Measurements from ENCODE around the gene DOK1.

DOK1 gene

DNA sequence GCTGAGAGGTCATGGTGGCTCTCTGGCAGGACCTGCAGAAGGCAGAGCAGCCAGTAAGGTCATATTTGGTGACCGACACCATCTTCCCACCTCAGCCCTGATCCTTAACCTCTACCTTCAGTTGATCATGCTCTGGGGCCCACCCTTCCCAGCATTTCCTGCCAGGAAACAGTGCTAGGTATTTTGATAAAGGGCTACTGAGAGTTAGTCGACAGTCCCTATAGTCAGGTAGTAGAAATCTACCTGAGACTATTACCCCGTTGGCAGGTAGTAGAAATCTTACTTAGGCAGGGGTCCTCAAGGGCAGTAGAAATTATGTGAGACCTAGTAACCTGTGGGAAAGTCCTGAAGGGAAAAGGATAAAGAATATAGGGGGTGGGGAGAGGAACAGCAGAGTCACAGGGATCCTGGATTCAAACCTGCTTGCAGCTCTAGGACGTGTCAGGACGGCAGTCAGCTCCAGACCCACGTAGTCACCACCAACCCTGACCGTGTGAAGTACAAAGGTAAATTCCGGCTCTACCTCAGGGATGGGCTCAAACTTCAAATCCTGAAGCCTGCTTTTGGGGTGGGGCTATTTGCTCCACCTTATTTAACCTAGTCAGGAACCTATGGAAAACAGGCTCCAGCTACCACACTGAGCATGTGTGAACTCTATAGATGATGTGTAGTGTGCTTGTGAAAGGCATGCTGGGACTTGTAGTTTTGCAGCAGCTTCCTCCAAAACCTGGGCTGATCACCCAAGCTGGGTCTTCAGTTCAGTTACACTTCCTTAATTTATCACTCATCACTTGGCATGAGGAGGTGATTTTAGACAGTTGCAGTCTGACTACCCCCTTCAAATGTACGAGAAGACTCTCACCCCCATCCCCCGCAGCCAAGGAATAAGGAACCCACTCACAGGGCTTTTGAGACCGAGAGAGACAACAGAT is 28.5 kb upstream of the DOK1 start, which contains the start of gene DQX1:
Gene DQX1 (minus strand): TSS at position 515 of the 932 bp plus-strand sequence. CDS start 502 bp downstream, at position 13.
- H3K9me2 ChIP-seq (ENCODE audit: low read depth, low read length), result no peaks in the 10 kb centered on the region
- no peaks in the 10 kb centered on the region for H3K27me3 ChIP-seq (ENCODE audit: insufficient read depth, low read length)
- no peaks in the 10 kb centered on the region for H3F3A ChIP-seq (ENCODE audit: insufficient read depth, low read length)
- no peak within 1 kb of the TSS for H3K9ac ChIP-seq (ENCODE audit: low read length)
- H4K20me1 ChIP-seq (ENCODE audit: insufficient read depth, low read length), result no peaks in the 10 kb centered on the region
- peaks cover 37% of the 10 kb centered on the region for H3K36me3 ChIP-seq (ENCODE audit: insufficient read depth, low read length)
- no peaks in the 10 kb centered on the region for H3K9me3 ChIP-seq (ENCODE audit: low read length)
- H3K27ac ChIP-seq (ENCODE audit: low read depth, low read length, poor library complexity, severe bottlenecking), result no peak within 1 kb of the TSS
- peaks cover 19% of the 10 kb centered on the region for H3K4me1 ChIP-seq (ENCODE audit: insufficient read depth, low read length, severe bottlenecking)
- TF ChIP-seq EZH2 (IDR thresholded peaks at IDR 0.05; ENCODE audit: borderline replicate concordance, low read length), result no peak
- TF ChIP-seq, protein P1, sequence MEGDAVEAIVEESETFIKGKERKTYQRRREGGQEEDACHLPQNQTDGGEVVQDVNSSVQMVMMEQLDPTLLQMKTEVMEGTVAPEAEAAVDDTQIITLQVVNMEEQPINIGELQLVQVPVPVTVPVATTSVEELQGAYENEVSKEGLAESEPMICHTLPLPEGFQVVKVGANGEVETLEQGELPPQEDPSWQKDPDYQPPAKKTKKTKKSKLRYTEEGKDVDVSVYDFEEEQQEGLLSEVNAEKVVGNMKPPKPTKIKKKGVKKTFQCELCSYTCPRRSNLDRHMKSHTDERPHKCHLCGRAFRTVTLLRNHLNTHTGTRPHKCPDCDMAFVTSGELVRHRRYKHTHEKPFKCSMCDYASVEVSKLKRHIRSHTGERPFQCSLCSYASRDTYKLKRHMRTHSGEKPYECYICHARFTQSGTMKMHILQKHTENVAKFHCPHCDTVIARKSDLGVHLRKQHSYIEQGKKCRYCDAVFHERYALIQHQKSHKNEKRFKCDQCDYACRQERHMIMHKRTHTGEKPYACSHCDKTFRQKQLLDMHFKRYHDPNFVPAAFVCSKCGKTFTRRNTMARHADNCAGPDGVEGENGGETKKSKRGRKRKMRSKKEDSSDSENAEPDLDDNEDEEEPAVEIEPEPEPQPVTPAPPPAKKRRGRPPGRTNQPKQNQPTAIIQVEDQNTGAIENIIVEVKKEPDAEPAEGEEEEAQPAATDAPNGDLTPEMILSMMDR (IDR thresholded peaks at IDR 0.05; ENCODE audit: low read length), result no peak
- H3K4me3 ChIP-seq (ENCODE audit: low read depth, low read length, poor library complexity, severe bottlenecking), result no peak within 1 kb of the TSS
- no peak within 1 kb of the TSS for H2AFZ ChIP-seq (ENCODE audit: low read length)
- H3K79me2 ChIP-seq (ENCODE audit: insufficient read depth, low read length), result peaks cover 10% of the 10 kb centered on the region
- H3K4me2 ChIP-seq (ENCODE audit: low read length), result no peak within 1 kb of the TSS

DNA sequence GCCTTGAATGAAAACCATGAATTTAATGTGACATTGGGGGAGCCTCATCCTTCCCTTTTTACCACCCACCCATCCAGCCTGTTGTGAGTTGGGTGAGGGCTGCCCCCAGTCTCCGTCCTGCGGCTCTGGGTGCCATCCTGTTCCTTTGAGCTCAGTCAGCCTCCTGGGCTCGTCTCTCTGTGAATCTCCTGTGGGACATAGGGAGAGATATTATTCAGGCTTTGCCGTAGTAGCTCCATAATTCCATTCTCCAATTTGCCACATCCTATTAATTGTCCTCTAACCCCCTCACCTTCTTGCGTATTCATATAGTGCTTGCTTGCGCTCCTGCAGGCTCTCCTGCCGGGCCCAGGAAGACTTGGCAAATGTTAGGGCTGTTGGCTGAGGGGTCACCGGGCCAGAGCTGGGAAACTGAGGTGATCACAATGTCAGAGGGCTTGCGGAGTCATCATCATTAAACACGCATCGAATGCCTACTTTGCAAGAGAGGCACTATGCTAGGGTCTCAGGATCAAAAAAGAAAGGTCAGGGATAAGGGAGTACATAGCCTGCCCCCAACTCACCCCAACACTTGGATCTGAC is 27.8 kb upstream of the DOK1 start:
- Histone ChIP-seq H3K27ac (ENCODE audit: low read depth, low read length, poor library complexity, severe bottlenecking) (no peak overlapping the region), H3K27me3 (ENCODE audit: insufficient read depth, low read length) (no peaks in the 10 kb centered on the region), H3K4me3 (ENCODE audit: low read depth, low read length, poor library complexity, severe bottlenecking) (no peak overlapping the region), H3K9ac (ENCODE audit: low read length) (no peak overlapping the region), H3K4me2 (ENCODE audit: low read length) (no peak overlapping the region), H3F3A (ENCODE audit: insufficient read depth, low read length) (no peaks in the 10 kb centered on the region), H3K36me3 (ENCODE audit: insufficient read depth, low read length) (peaks cover 42% of the 10 kb centered on the region), H4K20me1 (ENCODE audit: insufficient read depth, low read length) (no peaks in the 10 kb centered on the region), H3K9me3 (ENCODE audit: low read length) (no peaks in the 10 kb centered on the region), H3K9me2 (ENCODE audit: low read depth, low read length) (no peaks in the 10 kb centered on the region), H3K4me1 (ENCODE audit: insufficient read depth, low read length, severe bottlenecking) (peaks cover 26% of the 10 kb centered on the region), H3K79me2 (ENCODE audit: insufficient read depth, low read length) (peaks cover 10% of the 10 kb centered on the region), H2AFZ (ENCODE audit: low read length) (no peak overlapping the region)
- TF ChIP-seq, protein P1 (IDR thresholded peaks at IDR 0.05; ENCODE audit: low read length), result no peak
- TF ChIP-seq EZH2 (IDR thresholded peaks at IDR 0.05; ENCODE audit: borderline replicate concordance, low read length), result no peak

DNA sequence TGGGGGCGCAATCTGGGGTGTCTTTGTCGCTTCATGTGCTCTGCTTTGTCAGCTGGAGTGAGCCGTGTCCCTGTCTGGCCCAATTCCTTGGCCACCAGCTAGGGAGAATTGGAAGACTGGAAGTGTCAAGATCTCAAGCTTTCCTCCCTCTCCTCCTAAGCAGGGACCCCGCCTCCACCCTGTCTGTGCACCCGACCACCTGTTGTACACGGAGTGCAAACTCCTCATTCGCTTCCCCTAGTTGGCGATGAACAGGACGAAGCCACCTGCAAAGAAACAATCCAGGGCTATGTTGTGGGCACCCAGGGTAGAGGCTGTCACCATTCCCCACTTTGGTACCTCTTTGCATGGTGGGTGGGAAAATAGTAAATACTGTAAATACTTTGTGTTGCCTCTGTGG is 26.8 kb upstream of the DOK1 start:
- Histone ChIP-seq H2AFZ (ENCODE audit: low read length) (no peak overlapping the region), H4K20me1 (ENCODE audit: insufficient read depth, low read length) (no peaks in the 10 kb centered on the region), H3K27ac (ENCODE audit: low read depth, low read length, poor library complexity, severe bottlenecking) (no peak overlapping the region), H3K27me3 (ENCODE audit: insufficient read depth, low read length) (no peaks in the 10 kb centered on the region), H3K79me2 (ENCODE audit: insufficient read depth, low read length) (peaks cover 10% of the 10 kb centered on the region), H3K36me3 (ENCODE audit: insufficient read depth, low read length) (peaks cover 50% of the 10 kb centered on the region), H3K9me2 (ENCODE audit: low read depth, low read length) (no peaks in the 10 kb centered on the region), H3K4me1 (ENCODE audit: insufficient read depth, low read length, severe bottlenecking) (peaks cover 29% of the 10 kb centered on the region), H3K4me3 (ENCODE audit: low read depth, low read length, poor library complexity, severe bottlenecking) (peak overlapping the region; percentile 91), H3K9ac (ENCODE audit: low read length) (no peak overlapping the region), H3F3A (ENCODE audit: insufficient read depth, low read length) (no peaks in the 10 kb centered on the region), H3K9me3 (ENCODE audit: low read length) (no peaks in the 10 kb centered on the region), H3K4me2 (ENCODE audit: low read length) (peak overlapping the region; percentile 93; the same call in 1 of the 2 replicates)
- no peak for TF ChIP-seq EZH2 (IDR thresholded peaks at IDR 0.05; ENCODE audit: borderline replicate concordance, low read length)
- TF ChIP-seq, protein P1 (IDR thresholded peaks at IDR 0.05; ENCODE audit: low read length), result no peak

Measured in OCI-LY1 (cell line).